Measurements from ENCODE around the gene RAB27A.

DNA sequence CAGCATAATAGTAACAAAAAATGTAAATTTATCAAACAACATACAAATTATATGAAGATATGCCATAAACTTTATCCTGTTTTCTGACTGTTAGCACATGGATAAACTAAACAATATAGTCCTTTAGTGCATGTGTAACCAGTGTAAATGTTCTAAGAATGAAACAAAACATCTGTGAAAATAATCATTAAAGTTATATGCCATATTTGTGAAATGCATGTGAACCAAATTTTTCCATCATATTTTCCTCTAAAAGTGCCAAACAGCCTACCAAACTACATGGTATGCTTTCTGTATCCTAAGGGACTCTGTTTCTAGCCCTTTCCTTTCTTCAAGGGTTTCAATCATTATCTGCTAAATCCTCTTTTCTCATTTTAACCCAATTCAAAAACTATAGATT lies 69.0 kb downstream of the RAB27A start:
- TF ChIP-seq FOXM1 (IDR thresholded peaks at IDR 0.05; ENCODE audit: borderline replicate concordance): no peak
- TF ChIP-seq BHLHE40 (IDR thresholded peaks at IDR 0.05; ENCODE audit: borderline replicate concordance): no peak
- TF ChIP-seq SP1 (IDR thresholded peaks at IDR 0.05): no peak
- no peak for TF ChIP-seq ELF4 (IDR thresholded peaks at IDR 0.05)
- no peak for TF ChIP-seq ZNF384 (IDR thresholded peaks at IDR 0.05)
- no peak for TF ChIP-seq ARNT (IDR thresholded peaks at IDR 0.05)
- TF ChIP-seq TARDBP (IDR thresholded peaks at IDR 0.05): no peak
- no peak for TF ChIP-seq SUZ12 (IDR thresholded peaks at IDR 0.05)
- TF ChIP-seq NFRKB (IDR thresholded peaks at IDR 0.05): no peak
- no peak for TF ChIP-seq CTBP1 (IDR thresholded peaks at IDR 0.05; ENCODE audit: borderline replicate concordance)
- TF ChIP-seq FOXK2 (IDR thresholded peaks at IDR 0.05): no peak
- TF ChIP-seq FOXA1 (IDR thresholded peaks at IDR 0.05): no peak
- TF ChIP-seq, protein P1, sequence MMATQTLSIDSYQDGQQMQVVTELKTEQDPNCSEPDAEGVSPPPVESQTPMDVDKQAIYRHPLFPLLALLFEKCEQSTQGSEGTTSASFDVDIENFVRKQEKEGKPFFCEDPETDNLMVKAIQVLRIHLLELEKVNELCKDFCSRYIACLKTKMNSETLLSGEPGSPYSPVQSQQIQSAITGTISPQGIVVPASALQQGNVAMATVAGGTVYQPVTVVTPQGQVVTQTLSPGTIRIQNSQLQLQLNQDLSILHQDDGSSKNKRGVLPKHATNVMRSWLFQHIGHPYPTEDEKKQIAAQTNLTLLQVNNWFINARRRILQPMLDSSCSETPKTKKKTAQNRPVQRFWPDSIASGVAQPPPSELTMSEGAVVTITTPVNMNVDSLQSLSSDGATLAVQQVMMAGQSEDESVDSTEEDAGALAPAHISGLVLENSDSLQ (IDR thresholded peaks at IDR 0.05): no peak
- no peak for TF ChIP-seq LEF1 (IDR thresholded peaks at IDR 0.05; ENCODE audit: borderline replicate concordance)
